Occipital lobe (tissue), 2 donors: ENCODE data around the gene KCNIP4. TPM values are rescaled to one million over a fixed set of nuclear protein-coding genes. Genes with fewer than 3 reads are reported as not detected.
"Not testable (repeated sequence)": the region's sequence is repeated elsewhere in the genome, so short reads cannot be mapped to it uniquely, and the experiment has no call there.

ENCODE experiments used
- DNase-seq: peaks from one replicate; lab custom pipeline; 2025; lab: John Stamatoyannopoulos, UW
- total RNA-seq: library from RNA; depleted of rRNA; stranded (reverse); fragments of >200 nt; gene quantifications from one replicate; pipeline ENCODE4 v1.2.3, GENCODE V29; 2014

Gene KCNIP4
- total RNA-seq, 1 donor from 2014 or later: 19.8 TPM

DNA sequence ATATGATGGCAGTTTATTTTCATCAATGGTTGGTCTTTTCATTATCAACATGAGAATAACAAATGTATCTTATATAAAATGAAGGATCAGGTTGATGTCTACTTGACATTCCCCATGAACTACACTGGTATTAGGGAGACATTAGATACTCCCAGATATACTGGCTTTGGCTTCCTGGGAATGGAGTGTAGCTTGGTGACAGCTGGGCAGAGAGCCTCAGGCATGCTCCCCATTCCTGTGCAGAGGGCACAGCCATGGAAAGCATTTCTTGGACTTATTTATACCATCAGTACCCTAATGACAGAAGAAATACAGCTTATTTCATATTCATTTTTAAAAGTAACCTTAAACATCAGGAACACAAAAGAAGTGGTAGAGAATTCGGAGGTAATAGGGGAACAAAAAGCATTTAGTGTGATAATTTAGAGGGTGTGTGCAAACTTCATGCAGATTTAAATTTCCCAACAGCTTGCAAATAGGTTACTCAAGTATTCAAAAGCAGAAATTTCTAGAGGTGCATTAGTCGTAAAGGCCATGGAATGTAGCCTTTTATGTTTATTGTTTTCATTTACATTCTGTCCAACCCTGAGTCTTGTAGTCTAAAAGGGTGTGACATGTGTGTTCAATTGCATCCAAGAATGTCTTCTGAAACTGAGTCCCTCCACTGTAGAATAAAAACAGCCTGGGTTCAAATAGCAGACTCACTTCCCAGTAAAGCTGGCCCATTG, 573.8 kb downstream of the KCNIP4 start:
- no peak for DNase-seq

DNA sequence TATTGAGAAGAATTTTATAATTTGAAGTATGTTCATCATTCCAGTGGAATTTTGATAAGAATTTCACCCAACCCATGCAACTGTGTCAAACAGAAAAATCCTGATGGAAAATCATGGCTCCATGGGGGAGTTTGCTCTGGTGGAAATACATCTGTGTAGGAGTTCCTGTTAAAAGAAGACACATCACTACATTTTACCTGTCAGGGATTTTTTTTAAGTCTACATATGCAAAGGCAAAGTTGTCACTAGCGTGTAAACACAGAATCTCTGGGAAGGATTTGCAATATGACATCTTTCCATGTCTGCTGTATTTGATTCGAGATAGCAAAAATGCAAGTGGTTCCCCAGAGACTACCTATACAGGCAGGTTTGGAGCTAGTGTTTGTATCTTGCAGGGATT, 581.0 kb downstream of the KCNIP4 start:
- DNase-seq: no peak

DNA sequence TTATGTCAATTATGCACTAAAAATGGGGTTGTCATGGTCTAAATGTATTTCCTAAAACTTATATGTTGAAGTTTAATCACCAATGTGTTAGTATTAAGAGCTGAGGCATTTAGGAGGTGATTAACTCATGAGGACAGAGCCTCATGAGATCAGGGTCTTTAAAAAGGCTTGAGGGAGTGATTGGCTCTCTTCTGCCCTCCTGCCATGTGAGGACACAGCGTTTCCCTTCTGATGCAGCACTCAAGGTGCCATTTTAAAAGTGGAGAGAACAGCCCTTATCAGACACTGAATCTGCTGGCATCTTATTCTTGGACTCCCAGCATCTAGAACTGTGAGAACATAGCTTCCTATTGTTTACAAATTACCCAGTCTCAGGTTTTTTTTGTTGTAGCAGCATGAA, 581.7 kb downstream of the KCNIP4 start:
- DNase-seq: no peak

DNA sequence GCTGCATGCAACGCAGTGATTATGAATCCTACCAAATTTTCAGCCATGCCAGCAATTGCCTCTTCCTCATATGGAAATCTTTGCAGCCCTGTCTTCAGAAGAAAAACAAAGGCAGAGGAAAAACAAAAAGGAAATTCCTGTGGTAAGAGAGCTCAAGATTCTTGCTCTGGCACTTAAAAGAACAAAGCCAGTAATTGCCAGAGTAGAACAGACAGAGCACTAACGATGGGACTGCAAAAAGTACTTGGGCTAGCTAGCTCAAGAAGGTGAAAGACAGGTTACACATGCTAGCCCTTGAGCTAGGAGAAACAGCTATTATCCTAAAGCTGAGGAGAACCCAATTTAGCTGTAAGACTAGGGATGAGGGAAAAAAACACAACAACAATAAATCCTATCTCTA, 582.3 kb downstream of the KCNIP4 start:
- no peak for DNase-seq

DNA sequence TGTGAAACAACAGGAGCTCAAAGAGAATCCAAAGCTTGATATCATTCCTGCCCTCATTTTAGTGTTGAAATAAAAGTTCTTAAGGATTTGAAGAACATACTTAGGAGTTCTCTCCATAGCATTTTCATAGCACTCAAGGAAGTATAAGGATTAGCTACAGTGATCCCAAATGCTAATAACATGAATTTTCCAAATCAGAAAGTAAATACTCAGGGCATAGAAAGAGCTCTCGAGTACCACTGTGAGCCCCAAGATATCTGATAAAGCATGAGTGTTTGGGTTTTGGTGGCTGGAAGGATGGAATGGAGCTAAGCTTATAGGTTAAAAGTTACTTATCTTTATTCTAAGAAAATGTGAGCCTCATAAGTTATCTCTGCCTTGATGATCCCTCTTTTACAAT, 584.9 kb downstream of the KCNIP4 start:
- DNase-seq: no peak

DNA sequence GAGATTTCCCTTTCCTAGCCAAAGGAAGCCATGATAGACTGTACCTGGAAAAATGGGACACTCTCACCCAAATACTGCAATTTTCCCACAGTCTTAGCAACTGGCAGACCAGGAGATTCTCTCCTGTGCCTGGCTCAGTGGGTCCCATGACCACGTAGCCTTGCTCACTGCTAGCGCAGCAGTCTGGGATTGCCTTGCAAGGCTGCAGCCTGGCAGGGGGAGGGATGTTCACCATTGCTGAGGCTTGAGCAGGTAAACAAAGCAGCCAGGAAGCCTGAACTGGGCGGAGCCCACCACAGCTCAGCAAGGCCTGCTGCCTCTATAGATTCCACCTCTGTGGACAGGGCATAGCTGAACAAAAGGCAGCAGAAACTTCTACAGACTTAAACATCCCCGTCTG, 596.2 kb downstream of the KCNIP4 start:
- DNase-seq: not testable (repeated sequence)

DNA sequence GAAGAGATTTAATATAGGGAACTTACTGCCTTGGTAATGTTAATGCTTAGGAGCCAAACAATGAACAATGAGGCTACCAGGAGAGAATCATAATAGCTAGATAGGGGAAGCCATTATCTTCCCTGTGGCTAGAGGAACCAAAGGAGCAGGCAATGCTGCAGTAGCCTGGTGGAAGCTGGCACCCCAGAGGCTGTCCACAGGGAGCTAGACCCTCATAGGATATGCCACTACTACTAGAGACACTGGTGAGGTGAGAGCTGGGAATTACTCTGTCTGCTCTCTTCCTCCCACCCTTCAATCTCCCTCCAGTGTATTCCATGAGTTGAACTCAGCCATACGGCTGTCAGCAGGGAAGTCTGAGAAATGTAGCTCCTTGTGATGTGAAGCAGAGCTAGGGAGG, 601.4 kb downstream of the KCNIP4 start:
- no peak for DNase-seq

DNA sequence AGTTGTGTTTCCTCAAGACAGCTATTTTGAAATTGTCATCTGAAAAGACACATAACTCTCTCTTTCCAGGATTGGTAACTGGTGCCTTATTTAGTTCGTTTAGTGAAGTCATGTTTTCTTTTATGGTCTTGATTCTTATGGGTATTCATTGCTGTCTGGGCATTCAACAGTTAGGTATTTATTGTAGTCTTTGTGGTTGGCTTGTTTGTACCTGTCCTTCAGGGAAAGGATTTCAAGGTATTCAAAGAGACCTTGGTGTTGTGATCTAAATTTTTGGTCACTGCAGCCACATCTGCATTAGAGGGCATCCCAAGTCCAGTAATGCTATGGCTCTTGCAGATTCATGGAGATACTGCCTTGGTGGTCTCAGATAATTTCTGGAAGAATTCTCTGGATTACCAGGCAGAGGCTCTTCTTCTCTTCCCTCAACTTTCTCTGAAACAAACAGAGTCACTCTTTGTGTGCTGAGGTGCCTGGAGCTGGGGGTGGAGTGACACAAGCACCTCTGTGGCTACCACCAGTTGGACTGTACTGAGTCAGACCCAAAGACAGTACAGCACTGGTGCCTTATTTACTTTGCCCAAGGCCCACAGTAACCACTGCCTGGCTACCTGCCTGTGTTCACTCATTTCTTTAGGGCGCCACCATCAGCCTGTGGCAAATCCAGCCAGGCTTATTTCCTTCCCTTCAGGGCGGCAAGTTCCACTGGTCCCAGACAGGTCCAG, 620.4 kb downstream of the KCNIP4 start:
- no peak for DNase-seq

DNA sequence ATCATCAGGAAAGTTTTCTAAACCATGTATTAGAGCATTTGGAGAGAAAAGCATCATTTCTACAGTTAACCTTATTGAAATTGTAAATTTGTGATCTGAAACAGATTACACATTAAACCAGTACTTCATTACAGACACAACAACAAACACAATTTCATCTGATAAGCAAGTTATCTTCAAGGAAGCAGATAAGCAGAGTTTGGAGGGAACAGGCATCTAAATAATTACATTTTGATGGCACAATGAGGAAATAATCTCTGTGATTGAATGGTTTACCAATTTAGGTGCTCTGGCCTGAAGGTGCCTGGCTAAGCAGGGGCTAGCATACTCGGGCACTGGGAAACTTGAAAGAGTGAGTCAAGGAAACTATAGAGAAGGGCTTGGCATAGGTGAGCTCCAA, 628.5 kb downstream of the KCNIP4 start:
- no peak for DNase-seq

DNA sequence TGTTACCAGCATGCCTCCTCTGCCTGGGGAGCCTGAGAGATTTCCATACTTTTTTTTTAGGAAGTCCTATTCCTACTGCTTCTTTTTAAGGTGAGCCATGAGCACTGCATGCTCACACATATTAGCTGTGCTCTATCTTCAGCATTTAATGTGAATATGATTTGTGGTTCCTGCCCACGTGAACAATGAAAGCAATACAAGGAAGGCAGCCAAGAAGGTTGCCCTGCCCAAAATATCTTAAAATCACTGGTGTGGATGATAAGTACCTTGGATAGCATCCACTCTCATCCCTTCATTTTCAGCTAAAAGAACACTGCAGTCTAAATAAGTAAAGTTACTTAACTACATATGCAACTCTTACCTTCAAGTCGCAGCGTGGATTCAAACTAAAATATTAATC, 640.9 kb downstream of the KCNIP4 start:
- no peak for DNase-seq

DNA sequence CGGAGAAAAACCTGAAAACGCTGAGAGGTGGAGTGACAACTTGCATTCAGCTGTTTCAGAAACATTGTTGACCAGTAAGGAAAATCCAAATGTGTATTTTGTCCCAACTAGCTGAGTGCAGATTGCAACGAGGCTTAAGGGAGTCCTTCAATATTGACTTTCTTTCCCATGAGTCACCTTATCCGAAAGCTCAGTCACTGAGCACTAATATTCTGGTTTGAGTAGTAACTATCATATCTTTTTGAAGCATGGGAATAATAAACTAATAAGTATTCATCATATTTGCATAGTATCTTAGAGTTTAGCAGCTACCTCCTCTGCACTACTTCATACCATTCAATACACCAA, 644.1 kb downstream of the KCNIP4 start:
- DNase-seq: no peak

DNA sequence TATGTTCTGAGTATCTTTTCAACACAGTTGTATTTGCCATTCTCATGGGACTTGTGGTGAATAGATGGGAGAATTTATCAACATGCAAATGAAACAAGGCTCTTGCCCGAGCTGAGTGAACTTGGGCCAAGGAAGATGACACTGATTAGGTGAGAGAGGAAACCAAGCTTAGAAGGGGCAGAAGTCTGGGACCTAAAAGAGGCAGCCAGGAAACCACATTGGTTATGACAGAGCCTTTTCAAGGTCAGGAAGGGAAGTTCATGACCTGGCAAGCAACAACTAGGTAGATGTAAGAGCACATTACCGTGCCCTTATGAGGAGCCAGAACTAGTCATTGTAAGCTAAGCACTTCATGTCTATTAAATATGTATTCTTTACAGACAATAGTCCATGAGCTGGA, 658.0 kb downstream of the KCNIP4 start:
- no peak for DNase-seq

DNA sequence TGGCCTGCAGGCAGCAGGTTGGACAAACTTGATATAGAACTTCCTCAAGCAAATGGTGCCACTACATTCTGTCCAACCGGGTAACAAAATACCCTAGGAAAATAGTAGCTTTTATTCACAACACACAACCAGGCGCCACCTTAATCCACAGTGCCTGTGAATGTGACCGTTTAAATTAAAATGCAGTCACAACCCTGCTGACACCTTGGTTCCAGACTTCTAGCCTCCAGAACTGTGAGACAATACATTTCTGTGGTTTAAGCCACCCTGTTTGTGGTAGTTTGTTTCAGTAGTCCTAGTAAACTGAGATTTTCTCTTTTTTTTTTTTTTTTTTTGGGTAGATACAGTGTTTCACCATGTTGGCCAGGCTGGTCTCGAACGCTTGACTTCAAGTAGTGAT, 672.5 kb downstream of the KCNIP4 start:
- no peak for DNase-seq

DNA sequence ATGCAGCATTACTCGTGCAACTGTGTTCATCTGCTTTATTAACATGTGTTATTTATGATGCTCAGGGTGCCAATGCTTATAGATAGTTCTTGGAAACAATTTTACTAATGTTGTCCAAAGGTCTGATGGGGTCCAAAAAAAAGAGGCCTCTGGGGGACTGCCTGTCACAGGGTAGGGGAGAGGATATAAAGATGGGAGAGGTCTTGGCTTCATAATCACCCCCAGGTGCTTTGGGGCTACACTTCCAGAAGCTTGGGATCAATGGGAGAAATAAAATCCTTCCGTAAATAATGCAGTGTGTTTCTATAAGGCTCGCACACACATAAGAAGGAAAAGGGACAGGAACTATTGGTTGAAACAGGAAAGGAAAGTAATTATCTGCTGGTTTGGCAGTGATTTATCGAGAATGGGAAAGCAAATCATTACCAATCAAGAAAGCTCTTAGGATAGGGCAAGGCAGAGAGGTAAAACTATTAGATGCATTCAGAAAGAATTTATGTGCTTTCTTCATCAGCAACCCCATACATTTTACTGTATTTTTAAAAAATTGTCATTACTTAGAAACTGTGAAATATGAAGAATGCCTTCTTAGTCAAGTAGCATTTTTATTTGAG, 677.0 kb downstream of the KCNIP4 start:
- no peak for DNase-seq

DNA sequence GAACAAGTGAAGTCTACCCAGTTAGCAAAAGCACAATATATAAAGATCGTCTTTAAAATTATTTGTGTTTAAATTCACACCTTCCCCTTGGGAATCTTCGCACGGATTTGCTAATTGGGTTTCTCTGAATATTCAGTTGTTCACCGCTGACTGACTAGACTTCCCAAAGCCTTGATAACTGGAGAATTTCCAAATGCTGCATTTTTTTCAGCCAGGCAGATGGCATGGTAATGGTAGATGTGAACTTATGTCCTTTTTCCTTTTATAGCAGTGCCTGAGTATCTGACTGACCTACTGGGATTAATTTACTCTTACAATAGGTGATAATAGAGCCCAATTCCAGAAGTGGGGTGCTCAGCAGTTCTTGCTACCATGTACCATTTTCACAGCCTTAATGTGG, 700.2 kb downstream of the KCNIP4 start:
- DNase-seq: no peak

DNA sequence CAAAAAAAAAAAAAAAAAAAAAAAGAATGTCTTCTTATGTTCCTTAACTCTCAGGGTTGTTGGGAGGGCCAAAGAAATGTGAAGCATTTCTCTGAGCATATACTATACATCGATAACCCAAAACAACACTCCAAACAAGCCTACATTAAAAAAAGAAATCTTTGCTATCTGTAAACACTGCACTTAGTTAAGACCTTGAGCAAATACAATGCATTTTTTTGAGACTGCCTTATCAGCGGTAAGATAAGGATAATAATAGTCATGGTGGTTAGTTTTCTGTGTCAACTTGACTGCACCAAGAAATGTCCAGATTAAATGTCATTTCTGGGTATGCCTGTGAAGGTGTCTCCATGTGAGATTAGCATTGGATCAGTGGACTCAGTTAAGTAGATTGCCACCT, 706.4 kb downstream of the KCNIP4 start:
- DNase-seq: no peak

DNA sequence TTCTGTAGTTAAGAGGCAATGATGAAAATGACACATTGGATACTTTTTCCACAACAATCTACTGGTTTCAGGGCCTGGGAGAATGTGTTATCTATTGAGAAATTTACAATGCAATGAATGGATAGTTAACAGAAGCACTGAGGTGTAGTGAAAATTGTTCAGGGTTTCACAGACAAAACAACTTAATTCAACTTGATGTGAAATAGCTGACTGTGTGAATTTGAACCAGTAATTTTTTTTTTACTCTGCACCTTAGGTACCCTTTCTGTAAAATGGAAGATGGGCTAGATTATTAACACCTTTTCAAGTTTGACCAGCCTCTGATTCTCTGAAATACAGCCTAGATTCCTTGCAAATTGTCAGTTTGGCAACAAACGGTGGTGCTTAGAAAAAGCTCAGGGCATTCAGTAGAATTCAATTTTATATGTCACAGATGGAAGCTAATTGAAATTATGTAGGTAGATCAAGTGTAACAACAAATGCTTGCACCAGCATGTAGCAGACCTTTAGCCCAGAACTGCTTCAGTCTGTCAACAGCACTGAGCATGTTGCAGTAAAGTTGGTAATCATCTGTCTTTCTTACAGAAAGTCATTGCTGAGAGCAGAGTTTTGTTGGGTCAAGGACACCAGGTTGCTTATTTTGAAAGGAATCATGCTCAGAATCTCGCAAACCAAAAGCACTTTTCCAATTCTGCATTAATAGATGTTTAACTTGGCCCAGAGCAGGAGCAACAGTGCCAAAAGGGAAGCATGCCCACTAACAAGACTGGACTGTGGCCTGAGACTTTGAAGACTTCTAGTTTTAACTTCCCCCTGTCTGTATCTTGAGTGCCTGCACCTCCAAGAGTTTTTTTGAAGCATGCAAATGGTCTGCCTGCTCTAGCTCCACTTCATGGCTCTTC, 721.7 kb downstream of the KCNIP4 start:
- no peak for DNase-seq

DNA sequence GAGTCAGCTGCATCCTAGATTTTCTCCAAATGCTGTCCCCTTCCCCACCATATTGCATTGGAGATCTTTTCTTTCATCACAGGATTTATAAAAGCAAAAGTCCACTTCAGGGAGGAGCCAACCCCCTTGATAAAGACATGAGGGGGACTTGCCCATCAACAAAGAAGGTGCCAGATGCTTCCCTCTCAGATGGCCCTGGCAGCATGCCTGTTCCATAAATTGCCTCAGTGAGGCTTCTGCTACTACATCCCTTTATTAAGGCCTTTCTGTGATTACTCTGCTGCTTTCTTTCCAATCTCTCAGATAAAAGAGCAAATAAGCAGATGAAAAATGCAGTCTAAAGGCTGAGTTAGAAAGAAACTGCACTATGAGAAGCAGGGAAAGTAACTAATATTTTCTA, 736.7 kb downstream of the KCNIP4 start:
- DNase-seq: no peak

DNA sequence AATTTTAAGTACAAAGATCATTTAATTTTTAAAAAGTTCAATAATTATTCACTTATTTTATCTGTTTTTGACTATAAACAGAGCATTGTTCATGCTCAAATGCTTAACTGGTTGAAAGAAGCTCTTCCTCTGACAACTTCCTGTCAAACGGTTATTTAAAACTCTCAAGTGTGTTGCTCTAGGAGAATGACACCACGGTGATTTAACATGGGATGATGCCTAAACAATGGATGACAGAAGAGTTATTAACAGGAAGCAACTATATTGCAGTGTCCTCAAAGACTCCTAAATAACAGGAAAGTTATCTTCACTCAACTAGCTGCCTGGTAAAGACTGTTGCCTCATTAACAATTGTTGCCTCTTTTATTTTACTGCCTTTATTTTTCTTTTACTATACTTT, 738.7 kb downstream of the KCNIP4 start:
- no peak for DNase-seq

DNA sequence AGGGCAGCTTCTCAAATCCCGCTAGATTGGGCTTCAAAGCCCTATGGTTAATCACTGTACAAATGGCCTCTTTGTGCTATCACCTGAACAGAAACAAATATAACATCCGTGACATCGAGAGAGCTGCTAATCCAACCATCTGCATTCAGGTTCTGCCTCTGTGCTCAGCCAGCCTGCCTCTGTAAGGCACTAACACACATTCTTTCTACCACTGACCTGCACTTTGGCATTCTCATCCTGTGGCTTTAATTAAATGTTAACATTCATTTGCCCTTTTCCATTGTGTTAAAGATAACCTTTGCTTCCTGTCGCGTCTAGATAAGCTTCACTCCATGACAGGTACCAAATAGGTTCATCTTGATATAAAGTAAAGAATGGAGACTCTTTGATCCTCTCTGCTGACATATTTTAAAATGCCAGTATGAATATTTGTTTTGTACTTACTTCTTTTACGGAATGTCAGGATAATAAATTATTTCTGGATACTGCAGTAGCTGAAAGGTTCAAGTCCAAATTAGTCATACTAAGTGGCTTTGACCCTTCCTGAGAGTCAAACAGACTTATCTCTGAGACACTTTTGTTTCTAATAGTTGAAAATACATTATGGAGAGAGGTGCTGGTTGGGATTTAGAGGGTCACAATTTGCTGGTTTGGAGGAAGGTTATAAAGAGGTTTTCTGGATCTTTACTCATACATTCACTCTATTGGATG, 742.6 kb downstream of the KCNIP4 start:
- no peak for DNase-seq

DNA sequence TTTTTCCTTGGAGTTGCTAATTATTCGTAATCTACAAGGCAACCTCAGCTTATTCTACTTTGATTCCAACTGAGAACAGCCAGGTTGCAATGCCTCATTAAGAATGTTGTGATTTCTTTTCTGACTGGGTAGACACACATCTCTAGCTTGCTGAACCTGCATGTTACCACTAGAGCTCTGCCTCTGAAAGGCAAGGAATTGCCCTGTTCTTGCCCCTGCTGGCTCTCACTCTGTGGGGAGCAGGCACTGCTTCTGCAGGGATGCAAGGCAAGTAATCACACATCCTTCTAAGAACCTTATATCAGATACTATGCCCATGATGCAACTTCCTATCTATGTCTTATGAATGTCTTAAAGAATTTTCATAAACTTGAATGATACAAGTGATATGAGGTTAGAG, 745.2 kb downstream of the KCNIP4 start:
- DNase-seq: no peak
